Keratinocyte (primary cell): ENCODE measurements around the gene DEGS2. TPM values are rescaled to one million over a fixed set of nuclear protein-coding genes. Genes with fewer than 3 reads are reported as not detected.
"Not testable (repeated sequence)": the region's sequence is repeated elsewhere in the genome, so short reads cannot be mapped to it uniquely, and the experiment has no call there.

Source experiments
- DNase-seq: peaks from one replicate; pipeline ENCODE4 v3.0.0-alpha.2; 2011; ENCODE audit warnings: low read depth, missing footprints, low spot score
- FAIRE-seq: peaks from 2 replicates; lab custom pipeline; 2011; peaks lifted over from hg19 to GRCh38; lab: Jason Lieb, UNC
- H2AFZ ChIP-seq: 2 replicates; pipeline ENCODE4 v1.6.0; 2012; ENCODE audit warnings: low read length, control low read depth, inconsistent platforms; ENCODE audit not compliant: control insufficient read depth
- H3K27ac ChIP-seq: 2 replicates; pipeline ENCODE4 v1.5.1; 2011; ENCODE audit warnings: low read length; ENCODE audit not compliant: control insufficient read depth, insufficient read depth
- H3K27me3 ChIP-seq: 3 replicates; pipeline ENCODE4 v1.6.0; 2011; ENCODE audit warnings: low read length; ENCODE audit not compliant: control insufficient read depth, insufficient read depth; ENCODE audit errors: extremely low read depth
- H3K36me3 ChIP-seq, 2 experiments: 2 replicates in 1 of 2; 3 replicates in 1 of 2; pipeline ENCODE4 v1.5.1; 2011; ENCODE audit warnings: low read length in 2 of 2, mild to moderate bottlenecking in 1 of 2; ENCODE audit not compliant: control insufficient read depth in 2 of 2, insufficient read depth in 2 of 2; ENCODE audit errors: extremely low read depth in 1 of 2
- H3K4me1 ChIP-seq: 3 replicates; pipeline ENCODE4 v1.5.1; 2011; ENCODE audit warnings: low read length; ENCODE audit not compliant: control insufficient read depth, insufficient read depth; ENCODE audit errors: extremely low read depth
- H3K4me2 ChIP-seq: 3 replicates; pipeline ENCODE4 v1.6.0; 2011; ENCODE audit warnings: low read depth, low read length; ENCODE audit not compliant: control insufficient read depth, insufficient read depth; ENCODE audit errors: extremely low read depth
- H3K4me3 ChIP-seq, 3 experiments: fragments of 200-600 bp in 1 of 3; sonication (generic) in 1 of 3; 2 replicates in 2 of 3; 3 replicates in 1 of 3; pipeline ENCODE4 v1.5.1; 2011 to 2016; ENCODE audit warnings: low read length in 3 of 3, mild to moderate bottlenecking in 3 of 3, control low read depth in 2 of 3, inconsistent platforms in 1 of 3, low read depth in 1 of 3, mixed read lengths in 1 of 3, mixed run types in 1 of 3, moderate library complexity in 1 of 3; ENCODE audit not compliant: control insufficient read depth in 2 of 3, insufficient read depth in 2 of 3; ENCODE audit errors: extremely low read depth in 1 of 3
- H3K79me2 ChIP-seq: 2 replicates; pipeline ENCODE4 v1.6.0; 2012; ENCODE audit warnings: low read length; ENCODE audit not compliant: control insufficient read depth, insufficient read depth
- H3K9ac ChIP-seq: 3 replicates; pipeline ENCODE4 v1.6.0; 2011; ENCODE audit warnings: low read length; ENCODE audit not compliant: control insufficient read depth, insufficient read depth; ENCODE audit errors: extremely low read depth
- H3K9me1 ChIP-seq: 3 replicates; pipeline ENCODE4 v1.6.0; 2011; ENCODE audit warnings: low read length; ENCODE audit not compliant: control insufficient read depth, insufficient read depth; ENCODE audit errors: extremely low read depth
- H3K9me3 ChIP-seq: 2 replicates; pipeline ENCODE4 v1.5.1; 2012; ENCODE audit warnings: low read depth, low read length; ENCODE audit not compliant: control insufficient read depth
- H4K20me1 ChIP-seq: 3 replicates; pipeline ENCODE4 v1.6.0; 2011; ENCODE audit warnings: low read length; ENCODE audit not compliant: control insufficient read depth, insufficient read depth; ENCODE audit errors: extremely low read depth
- CTCF ChIP-seq, 3 experiments: IDR thresholded peaks in 1 of 3; conservative IDR thresholded peaks in 1 of 3; optimal IDR thresholded peaks in 1 of 3; 2 replicates in 2 of 3; 3 replicates in 1 of 3; pipeline versions ENCODE3 to v1.5.1; 2011; ENCODE audit warnings: low read length in 3 of 3, mild to moderate bottlenecking in 3 of 3, moderate library complexity in 2 of 3, control low read depth in 1 of 3, inconsistent platforms in 1 of 3; ENCODE audit not compliant: insufficient read depth in 2 of 3; ENCODE audit errors: extremely low read depth in 1 of 3
- EZH2 ChIP-seq: IDR thresholded peaks from one replicate; pipeline ENCODE4 v1.6.1; 2012; ENCODE audit warnings: inconsistent platforms, mild to moderate bottlenecking, low read length, moderate library complexity
- dilution Hi-C: fragments of 300-500 bp; cut with MboI; formaldehyde crosslinking; loops from one replicate; pipeline ENCODE4 v1.7.0; 2020; ENCODE audit warnings: low sequenced_read_pairs; ENCODE audit not compliant: extremely low pct_ligation_motif_present
- polyA minus RNA-seq, 3 experiments: library from RNA; depleted of rRNA, polyadenylated mRNA; stranded (reverse); fragments of >200 nt; gene quantifications; 1 replicate in 1 of 3; 2 replicates in 1 of 3; 3 replicates in 1 of 3; pipeline ENCODE4 v1.2.3, GENCODE V29; 2011
- polyA plus RNA-seq, 5 experiments: library from polyadenylated mRNA; depleted of rRNA in 3 of 5; stranded (reverse) in 3 of 5; stranded (forward) in 1 of 5; unstranded in 1 of 5; fragments of >200 nt; gene quantifications; 1 replicate in 1 of 5; 2 replicates in 3 of 5; 3 replicates in 1 of 5; pipeline versions ENCODE4 v1.2.1 to v1.2.3, GENCODE V29; 2011 to 2012; ENCODE audit warnings: missing spikeins in 2 of 5, low read depth in 1 of 5, low replicate concordance in 1 of 5

DEGS2 gene
- polyA plus RNA-seq: 0.34 to 0.59 TPM (median 0.46 TPM) in 3 replicates
- polyA plus RNA-seq (2011; ENCODE audit: low read depth): 0.67 TPM
- 0.07 and 0.23 TPM in 2 replicates for polyA plus RNA-seq (2011; cell fraction: cytosol; rRNA removed)
- 0.46 and 0.84 TPM in 2 replicates for polyA plus RNA-seq (2011; cell fraction: nucleus; rRNA removed)
- 0.22 and 21.8 TPM in 2 replicates for polyA plus RNA-seq (2012; ENCODE audit: low replicate concordance)
- 0.06 to 0.26 TPM in 2 of 3 replicates, not detected in the other for polyA minus RNA-seq
- not detected for polyA minus RNA-seq (2011; cell fraction: cytosol; rRNA and poly(A)+ RNA removed)
- polyA minus RNA-seq (2011; cell fraction: nucleus; rRNA and poly(A)+ RNA removed): 1.2 and 2.3 TPM in 2 replicates

DNA sequence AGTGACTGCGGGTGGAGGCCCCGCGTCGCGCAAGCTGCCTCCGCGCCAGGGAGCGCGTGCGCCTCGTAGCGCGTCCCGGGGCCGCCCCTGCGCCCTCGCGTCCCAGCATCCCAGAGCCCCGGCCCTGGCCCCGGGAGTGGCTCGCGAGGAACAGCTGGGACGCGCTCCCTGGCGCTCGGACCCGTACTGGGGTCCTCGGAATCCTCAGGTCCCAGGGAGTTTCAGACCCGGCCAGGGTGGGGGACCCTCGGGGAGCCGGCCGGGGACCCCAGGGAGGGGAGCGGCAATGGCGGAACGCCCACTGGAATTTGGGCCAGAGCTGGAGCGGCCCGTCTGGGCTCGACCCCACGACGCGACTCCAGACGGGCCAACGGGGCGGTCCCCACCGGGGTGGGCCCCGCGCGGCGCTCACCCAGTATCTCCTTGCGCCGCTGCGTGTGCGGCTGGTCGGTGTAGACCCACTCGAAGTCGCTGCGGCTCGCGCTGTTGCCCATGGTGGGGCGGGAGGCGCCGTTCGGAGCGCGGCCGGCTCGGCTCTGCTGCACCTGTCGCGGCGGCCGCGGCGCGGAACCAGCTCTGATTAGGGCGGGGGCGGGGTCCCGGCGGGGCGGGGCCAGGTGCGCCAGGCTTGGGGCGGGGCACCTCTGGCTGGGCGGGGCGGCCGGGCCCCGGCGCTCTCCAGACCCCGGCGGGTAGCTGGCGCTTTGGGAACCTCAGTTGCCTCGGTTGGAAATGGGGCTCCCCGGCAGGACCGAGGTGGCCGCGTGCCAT is at the start of gene DEGS2:
Gene DEGS2 (minus strand): TSS at position 552 of the 771 bp plus-strand sequence. CDS start 58 bp downstream, at position 494.
- peak within 1 kb of the TSS; percentile 28 to 53 (median 40) for H3K4me3 ChIP-seq
- FAIRE-seq (no peak), DNase-seq (no peak)
- no peak within 1 kb of the TSS for H3K9ac ChIP-seq
- peak within 1 kb of the TSS; percentile 58 for H3K4me2 ChIP-seq
- no peaks in the 10 kb centered on the region for H3K79me2 ChIP-seq
- peaks cover 10% of the 10 kb centered on the region for H3K9me3 ChIP-seq
- dilution Hi-C loops: no loop called here
- H3K9me1 ChIP-seq: no peaks in the 10 kb centered on the region
- no peaks in the 10 kb centered on the region for H4K20me1 ChIP-seq
- H2AFZ ChIP-seq: peak within 1 kb of the TSS; percentile 37
- TF ChIP-seq CTCF (optimal IDR thresholded peaks at IDR 0.05 in 1 of 3, IDR thresholded peaks at IDR 0.05 in 1 of 3, conservative IDR thresholded peaks at IDR 0.05 in 1 of 3; ENCODE audit: extremely low read depth in 1 of 3, insufficient read depth in 2 of 3, low read length in 3 of 3): no peak
- peak; percentile 53 for TF ChIP-seq EZH2
- H3K4me1 ChIP-seq: peaks cover 14% of the 10 kb centered on the region
- no peak within 1 kb of the TSS for H3K27ac ChIP-seq
- H3K27me3 ChIP-seq: peaks cover 30% of the 10 kb centered on the region
- no peaks in the 10 kb centered on the region for H3K36me3 ChIP-seq

- dilution Hi-C loops, H3K4me3 ChIP-seq, H3K27ac ChIP-seq, H2AFZ ChIP-seq, FAIRE-seq, DNase-seq, H3K9me3 ChIP-seq, H3K9ac ChIP-seq, H4K20me1 ChIP-seq, H3K27me3 ChIP-seq, H3K4me2 ChIP-seq, H3K36me3 ChIP-seq, H3K79me2 ChIP-seq, H3K4me1 ChIP-seq, H3K9me1 ChIP-seq: not testable (repeated sequence)
Observed at GRCh38 chr14:100208136-100208535, 48.7 kb upstream of the DEGS2 start.

- H3K4me1 ChIP-seq, H3K79me2 ChIP-seq, H3K4me2 ChIP-seq, FAIRE-seq, H3K9ac ChIP-seq, dilution Hi-C loops, H3K4me3 ChIP-seq, H3K9me1 ChIP-seq, H3K36me3 ChIP-seq, H3K27ac ChIP-seq, H4K20me1 ChIP-seq, H3K9me3 ChIP-seq, H3K27me3 ChIP-seq, H2AFZ ChIP-seq, DNase-seq: not testable (repeated sequence)
Observed at GRCh38 chr14:100207588-100207987, 48.1 kb upstream of the DEGS2 start.

GRCh38 chr14:100204835-100205167 is 45.4 kb upstream of the DEGS2 start:
- DNase-seq, H4K20me1 ChIP-seq, H3K9me1 ChIP-seq, H3K4me3 ChIP-seq, H3K4me1 ChIP-seq, H3K79me2 ChIP-seq, dilution Hi-C loops, H3K36me3 ChIP-seq, FAIRE-seq, H3K9me3 ChIP-seq, H3K4me2 ChIP-seq, H3K27ac ChIP-seq, H3K27me3 ChIP-seq, H2AFZ ChIP-seq, H3K9ac ChIP-seq: not testable (repeated sequence)
